Activated CD8-positive, alpha-beta memory T cell treated with anti-CD3 and anti-CD28 coated beads, Interleukin-2, amount 50 U/mL, for 48 hours (primary cell): Measurements from ENCODE around the gene KATNA1.

Source experiments
- DNase-seq: peaks from one replicate; pipeline ENCODE4 v3.0.0-alpha.2; 2020

The KATNA1 gene

GRCh38 chr6:149608381-149608982 is 40.0 kb downstream of the KATNA1 start:
- no peak for DNase-seq

- no peak for DNase-seq
Measured at GRCh38 chr6:149600508-149600907, 48.0 kb downstream of the KATNA1 start.

- no peak for DNase-seq
Measured at GRCh38 chr6:149593408-149593807, 55.1 kb downstream of the KATNA1 start.

GRCh38 chr6:149592983-149593382 is 55.5 kb downstream of the KATNA1 start:
- no peak for DNase-seq

- no peak for DNase-seq
Measured at GRCh38 chr6:149586149-149586548, 62.4 kb downstream of the KATNA1 start.

- no peak for DNase-seq
Measured at GRCh38 chr6:149581349-149581748, 67.2 kb downstream of the KATNA1 start.

- DNase-seq: no peak
Measured at GRCh38 chr6:149580880-149581279, 67.6 kb downstream of the KATNA1 start.

GRCh38 chr6:149567945-149568585 is 80.4 kb downstream of the KATNA1 start:
- no peak for DNase-seq

GRCh38 chr6:149567194-149567586 is 81.3 kb downstream of the KATNA1 start:
- DNase-seq: no peak

- peak; percentile 76 for DNase-seq
Measured at GRCh38 chr6:149566410-149567193, 81.9 kb downstream of the KATNA1 start.

- peak; percentile 98 for DNase-seq
Measured at GRCh38 chr6:149565527-149566409, 82.7 kb downstream of the KATNA1 start, which contains the start of gene GINM1. Gene GINM1 (plus strand): TSS chr6:149566375. CDS start chr6:149566415, 40 bp downstream.

- no peak for DNase-seq
Measured at GRCh38 chr6:149563928-149564325, 84.6 kb downstream of the KATNA1 start.

- no peak for DNase-seq
Measured at GRCh38 chr6:149563203-149563927, 85.1 kb downstream of the KATNA1 start.

GRCh38 chr6:149560736-149561135 is 87.8 kb downstream of the KATNA1 start:
- DNase-seq: no peak

- DNase-seq: no peak
Measured at GRCh38 chr6:149559389-149559788, 89.1 kb downstream of the KATNA1 start.

GRCh38 chr6:149558029-149558428 is 90.5 kb downstream of the KATNA1 start:
- DNase-seq: no peak

GRCh38 chr6:149551920-149552319 is 96.6 kb downstream of the KATNA1 start:
- no peak for DNase-seq

- DNase-seq: peak; percentile 99
Measured at GRCh38 chr6:149545754-149546471, 102.6 kb downstream of the KATNA1 start, which contains the start of gene PPIL4. Gene PPIL4 (minus strand): TSS chr6:149546043. CDS start chr6:149546005, 38 bp downstream.

GRCh38 chr6:149545258-149545753 is 103.2 kb downstream of the KATNA1 start:
- peak; percentile 70 for DNase-seq
